GM18517 (cell line): ENCODE data around the gene GREB1L.

Source experiments
- ATAC-seq: cut with Tn5 transposase; IDR thresholded peaks from one replicate; pipeline ENCODE4 v1.9.1; 2021; ENCODE audit warnings: mild to moderate bottlenecking, moderate library complexity; ENCODE audit not compliant: unreplicated experiment

GREB1L gene

GRCh38 chr18:21548647-21549046, 306.6 kb downstream of the GREB1L start:
- no peak for ATAC-seq

DNA sequence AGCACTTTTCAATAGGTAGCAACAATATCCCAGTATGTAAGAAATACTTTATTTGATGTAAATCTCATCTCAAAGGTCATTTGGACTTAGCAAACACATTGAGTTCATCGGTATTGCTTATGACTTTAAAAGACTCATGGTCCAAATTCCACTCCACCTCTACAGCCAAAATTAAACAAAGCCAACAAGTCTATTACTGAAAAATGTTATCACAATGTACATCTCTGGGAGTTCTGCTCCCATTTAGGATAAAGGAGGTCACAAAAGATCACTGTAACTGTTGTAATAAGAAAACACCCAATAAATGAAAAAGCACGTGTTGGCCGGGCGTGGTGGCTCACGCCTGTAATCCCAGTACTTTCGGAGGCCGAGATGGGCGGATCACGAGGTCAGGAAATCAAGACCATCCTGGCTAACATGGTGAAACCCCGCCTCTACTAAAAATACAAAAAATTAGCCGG, 308.5 kb downstream of the GREB1L start:
- no peak for ATAC-seq

GRCh38 chr18:21557607-21558253, 315.7 kb downstream of the GREB1L start:
- ATAC-seq = no peak

DNA sequence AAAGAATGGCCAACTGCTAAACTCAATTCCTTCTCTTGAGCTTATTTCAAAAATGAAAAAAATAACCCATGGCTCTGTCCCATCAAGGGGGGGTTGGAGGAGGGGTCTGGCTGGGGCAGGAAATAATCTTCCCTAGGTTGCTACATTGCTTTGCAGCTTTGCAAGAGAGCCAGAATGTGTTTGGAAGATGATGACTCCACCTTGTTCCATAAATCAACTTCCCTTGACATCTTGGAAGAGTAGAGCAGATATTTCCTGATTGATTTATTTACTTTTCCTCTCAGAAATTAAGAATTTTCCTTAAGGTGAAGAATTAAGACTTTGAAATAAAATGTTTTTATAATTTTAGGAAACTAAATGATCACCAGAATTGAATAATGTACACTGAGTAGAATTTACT, 317.2 kb downstream of the GREB1L start:
- no peak for ATAC-seq

- ATAC-seq = no peak
Observed at GRCh38 chr18:21571772-21572171, 329.7 kb downstream of the GREB1L start.
